Muscle of leg (tissue), 11 donors: ENCODE measurements around the gene PAQR7. TPM values are rescaled to one million over a fixed set of nuclear protein-coding genes. Genes with fewer than 3 reads are reported as not detected.

Source experiments
- DNase-seq: peaks from one replicate; pipeline ENCODE4 v3.0.0; 2013
- H3K27ac ChIP-seq: one replicate; pipeline ENCODE4 v1.5.1; 2013; ENCODE audit warnings: mild to moderate bottlenecking, low read length, control low read depth
- H3K27me3 ChIP-seq: one replicate; pipeline ENCODE4 v1.6.1; 2013; ENCODE audit warnings: low read length; ENCODE audit not compliant: control insufficient read depth, insufficient read depth
- H3K36me3 ChIP-seq: one replicate; pipeline ENCODE4 v1.6.1; 2013; ENCODE audit warnings: low read length; ENCODE audit not compliant: control insufficient read depth, insufficient read depth
- H3K4me1 ChIP-seq: one replicate; pipeline ENCODE4 v1.6.1; 2013; ENCODE audit warnings: low read length; ENCODE audit not compliant: control insufficient read depth, insufficient read depth
- H3K4me3 ChIP-seq: one replicate; pipeline ENCODE4 v1.5.1; 2013; ENCODE audit warnings: low read length, control low read depth
- H3K9me3 ChIP-seq: replicated peaks from 2 replicates; pipeline ENCODE4 v1.6.1; 2013; ENCODE audit warnings: low read depth, low read length; ENCODE audit not compliant: control insufficient read depth
- WGBS: methylation state at CpG from one replicate; pipeline ENCODE4 v1.1.5; 2013; ENCODE audit warnings: missing lambda C conversion rate; ENCODE audit not compliant: insufficient coverage; 5-methylcytosine and 5-hydroxymethylcytosine counted together
- polyA plus RNA-seq, 8 donors: library from polyadenylated mRNA; unstranded; fragments of 120-200 nt; gene quantifications; one replicate each; pipeline versions ENCODE4 v1.2.1 to v1.2.3, GENCODE V29; 2013; ENCODE audit warnings: inconsistent platforms in 1 of 8, low replicate concordance in 1 of 8; ENCODE audit not compliant: insufficient read length in 8 of 8, insufficient read depth in 1 of 8
- total RNA-seq: library from RNA; stranded (reverse); fragments of 120-200 nt; gene quantifications from one replicate; pipeline ENCODE4 v1.2.4, GENCODE V29; 2013

PAQR7 gene
- total and polyA plus RNA-seq, 9 donors, result 5.8 to 10.8 (median 7.5) TPM

GRCh38 chr1:25834894-25835293 is 40.6 kb downstream of the PAQR7 start:
- H3K36me3 ChIP-seq, result peaks cover 53% of the 10 kb centered on the region
- 100% methylated on average over 1 of the region's 3 CpGs for WGBS
- H3K4me3 ChIP-seq, result no peak overlapping the region
- DNase-seq, result no peak
- H3K27me3 ChIP-seq, result no peaks in the 10 kb centered on the region
- no peak overlapping the region for H3K27ac ChIP-seq
- H3K4me1 ChIP-seq, result no peaks in the 10 kb centered on the region
- no peaks in the 10 kb centered on the region for H3K9me3 ChIP-seq

- 100% methylated on average over 1 of the region's 5 CpGs for WGBS
- Histone ChIP-seq H3K4me1 (no peaks in the 10 kb centered on the region), H3K36me3 (peaks cover 68% of the 10 kb centered on the region), H3K4me3 (no peak overlapping the region), H3K27ac (no peak overlapping the region), H3K9me3 (no peaks in the 10 kb centered on the region), H3K27me3 (no peaks in the 10 kb centered on the region)
- DNase-seq, result no peak
Observed at GRCh38 chr1:25833158-25833557, 42.4 kb downstream of the PAQR7 start.

- no peaks in the 10 kb centered on the region for H3K9me3 ChIP-seq
- H3K4me1 ChIP-seq, result no peaks in the 10 kb centered on the region
- H3K27me3 ChIP-seq, result no peaks in the 10 kb centered on the region
- DNase-seq, result no peak
- H3K27ac ChIP-seq, result no peak overlapping the region
- no peak overlapping the region for H3K4me3 ChIP-seq
- WGBS, result no CpG with 5 or more reads among the region's 6 CpGs
- peaks cover 75% of the 10 kb centered on the region for H3K36me3 ChIP-seq
Observed at GRCh38 chr1:25832336-25833037, 43.0 kb downstream of the PAQR7 start.

GRCh38 chr1:25831569-25832196 is 43.8 kb downstream of the PAQR7 start:
- H3K4me3 ChIP-seq, result no peak overlapping the region
- H3K27me3 ChIP-seq, result no peaks in the 10 kb centered on the region
- peaks cover 82% of the 10 kb centered on the region for H3K36me3 ChIP-seq
- H3K9me3 ChIP-seq, result no peaks in the 10 kb centered on the region
- no CpG with 5 or more reads among the region's 5 CpGs for WGBS
- no peaks in the 10 kb centered on the region for H3K4me1 ChIP-seq
- H3K27ac ChIP-seq, result no peak overlapping the region
- DNase-seq, result no peak

- no peak overlapping the region for H3K27ac ChIP-seq
- no peaks in the 10 kb centered on the region for H3K27me3 ChIP-seq
- H3K9me3 ChIP-seq, result no peaks in the 10 kb centered on the region
- DNase-seq, result no peak
- 83% methylated on average over 1 of the region's 1 CpG for WGBS
- H3K4me3 ChIP-seq, result no peak overlapping the region
- H3K36me3 ChIP-seq, result peaks cover 80% of the 10 kb centered on the region
- no peaks in the 10 kb centered on the region for H3K4me1 ChIP-seq
Observed at GRCh38 chr1:25829046-25829445, 46.5 kb downstream of the PAQR7 start.

- H3K36me3 ChIP-seq, result peaks cover 78% of the 10 kb centered on the region
- WGBS, result no CpG with 5 or more reads among the region's 3 CpGs
Observed at GRCh38 chr1:25828491-25828890, 47.0 kb downstream of the PAQR7 start.

GRCh38 chr1:25826571-25826970 is 48.9 kb downstream of the PAQR7 start:
- H3K27ac ChIP-seq, result no peak overlapping the region
- 97% methylated on average over 9 of the region's 10 CpGs for WGBS
- no peaks in the 10 kb centered on the region for H3K27me3 ChIP-seq
- H3K4me3 ChIP-seq, result no peak overlapping the region
- H3K36me3 ChIP-seq, result peaks cover 64% of the 10 kb centered on the region
- no peak for DNase-seq
- H3K9me3 ChIP-seq, result no peaks in the 10 kb centered on the region
- H3K4me1 ChIP-seq, result peaks cover 5% of the 10 kb centered on the region

More at GRCh38 chr1:25828491-25828890, 47.0 kb downstream of the PAQR7 start:
- H3K27me3 ChIP-seq, result no peaks in the 10 kb centered on the region
- no peak overlapping the region for H3K27ac ChIP-seq
- H3K9me3 ChIP-seq, result no peaks in the 10 kb centered on the region
- no peaks in the 10 kb centered on the region for H3K4me1 ChIP-seq
- no peak overlapping the region for H3K4me3 ChIP-seq
- DNase-seq, result no peak

GRCh38 chr1:25825605-25826004 is 49.9 kb downstream of the PAQR7 start:
- Histone ChIP-seq H3K27me3 (no peaks in the 10 kb centered on the region), H3K9me3 (no peaks in the 10 kb centered on the region), H3K4me1 (peaks cover 15% of the 10 kb centered on the region), H3K4me3 (no peak overlapping the region), H3K27ac (no peak overlapping the region), H3K36me3 (peaks cover 54% of the 10 kb centered on the region)
- no CpG with 5 or more reads among the region's 2 CpGs for WGBS
- DNase-seq, result no peak

- Histone ChIP-seq H3K36me3 (peaks cover 21% of the 10 kb centered on the region), H3K4me1 (peaks cover 32% of the 10 kb centered on the region), H3K27ac (no peak overlapping the region), H3K27me3 (no peaks in the 10 kb centered on the region), H3K4me3 (peak overlapping the region; percentile 97), H3K9me3 (no peaks in the 10 kb centered on the region)
- DNase-seq, result peak; percentile 39
- WGBS, result 68% methylated on average over 2 of the region's 5 CpGs
Observed at GRCh38 chr1:25821630-25822091, 53.8 kb downstream of the PAQR7 start.

- DNase-seq, result no peak
- 27% methylated on average over 10 of the region's 10 CpGs for WGBS
- peaks cover 21% of the 10 kb centered on the region for H3K36me3 ChIP-seq
- H3K27ac ChIP-seq, result peak overlapping the region; percentile 74
- H3K4me3 ChIP-seq, result peak overlapping the region; percentile 97
- no peaks in the 10 kb centered on the region for H3K9me3 ChIP-seq
- peaks cover 32% of the 10 kb centered on the region for H3K4me1 ChIP-seq
- no peaks in the 10 kb centered on the region for H3K27me3 ChIP-seq
Observed at GRCh38 chr1:25821112-25821476, 54.4 kb downstream of the PAQR7 start.
